Measurements from ENCODE around the gene HECA.
"Not testable (repeated sequence)": the region's sequence is repeated elsewhere in the genome, so short reads cannot be mapped to it uniquely, and the experiment has no call there.

The HECA gene

GRCh38 chr6:139134817-139135577 is at the start of gene HECA:
Gene HECA (plus strand): TSS chr6:139135080. CDS start chr6:139135397, 317 bp downstream.
- DNase-seq, result peak; percentile 83

GRCh38 chr6:139091826-139092225 is 43.1 kb upstream of the HECA start:
- DNase-seq, result no peak

- no peak for DNase-seq
Measured at GRCh38 chr6:139099984-139100383, 34.9 kb upstream of the HECA start.

- no peak for DNase-seq
Measured at GRCh38 chr6:139107051-139107450, 27.8 kb upstream of the HECA start.

- no peak for DNase-seq
Measured at GRCh38 chr6:139108378-139108777, 26.5 kb upstream of the HECA start.

GRCh38 chr6:139109558-139109957 is 25.3 kb upstream of the HECA start:
- DNase-seq, result no peak

GRCh38 chr6:139112146-139112545 is 22.7 kb upstream of the HECA start:
- peak; percentile 11 for DNase-seq

- DNase-seq, result no peak
Measured at GRCh38 chr6:139112561-139112960, 22.3 kb upstream of the HECA start.

- DNase-seq, result no peak
Measured at GRCh38 chr6:139114746-139115145, 20.1 kb upstream of the HECA start.

- DNase-seq, result no peak
Measured at GRCh38 chr6:139115989-139116758, 18.7 kb upstream of the HECA start.

GRCh38 chr6:139117734-139118133 is 17.1 kb upstream of the HECA start:
- DNase-seq, result no peak

GRCh38 chr6:139119552-139119951 is 15.3 kb upstream of the HECA start:
- no peak for DNase-seq

GRCh38 chr6:139122823-139123222 is 12.1 kb upstream of the HECA start:
- not testable (repeated sequence) for DNase-seq

GRCh38 chr6:139124887-139125672 is 9.8 kb upstream of the HECA start:
- DNase-seq, result peak; percentile 73

GRCh38 chr6:139126255-139126654 is 8.6 kb upstream of the HECA start:
- DNase-seq, result peak; percentile 73

GRCh38 chr6:139126931-139127330 is 7.9 kb upstream of the HECA start:
- no peak for DNase-seq

- DNase-seq, result peak; percentile 82
Measured at GRCh38 chr6:139129284-139129683, 5.6 kb upstream of the HECA start.

- DNase-seq, result no peak
Measured at GRCh38 chr6:139131736-139132280, 3.1 kb upstream of the HECA start.

- DNase-seq, result no peak
Measured at GRCh38 chr6:139133262-139134063, 1.4 kb upstream of the HECA start.

- no peak for DNase-seq
Measured at GRCh38 chr6:139134064-139134395, 850 bp upstream of the HECA start.

GRCh38 chr6:139135578-139136545 is 982 bp downstream of the HECA start:
- DNase-seq, result no peak
